WERI-Rb-1 (cell line): ENCODE data around the gene TTLL5.
A peak's percentile ranks its signal among the peaks of the same experiment; 100 is the strongest.

ENCODE experiments used
- DNase-seq: peaks from one replicate; pipeline ENCODE4 v3.0.0-alpha.2; 2020
- H3K27ac ChIP-seq: fragments of 250-450 bp; sonication (Bioruptor Pico); 2 replicates; pipeline ENCODE4 v1.5.1; 2020; ENCODE audit warnings: mild to moderate bottlenecking, moderate library complexity
- H3K27me3 ChIP-seq: fragments of 250-450 bp; sonication (Bioruptor Pico); 2 replicates; pipeline ENCODE4 v1.5.1; 2021; ENCODE audit warnings: mild to moderate bottlenecking, low read depth, moderate library complexity; ENCODE audit not compliant: insufficient read depth, severe bottlenecking
- H3K36me3 ChIP-seq: fragments of 250-450 bp; sonication (Bioruptor Pico); 2 replicates; pipeline ENCODE4 v1.5.1; 2020; ENCODE audit warnings: mild to moderate bottlenecking, moderate library complexity
- H3K4me3 ChIP-seq: 2 replicates; pipeline ENCODE4 v1.5.1; 2011; ENCODE audit warnings: low read depth, mild to moderate bottlenecking, control low read depth, low read length
- H3K9me3 ChIP-seq: fragments of 250-450 bp; sonication (Bioruptor Pico); 2 replicates; pipeline ENCODE4 v1.5.1; 2021; ENCODE audit warnings: mild to moderate bottlenecking, moderate library complexity; ENCODE audit not compliant: severe bottlenecking
- TF ChIP-seq, protein P1 (sequence below): IDR thresholded peaks from 2 replicates; pipeline ENCODE4 v1.5.1; 2011; ENCODE audit warnings: low read depth, mild to moderate bottlenecking, control low read depth, inconsistent platforms, low read length

Gene TTLL5

DNA sequence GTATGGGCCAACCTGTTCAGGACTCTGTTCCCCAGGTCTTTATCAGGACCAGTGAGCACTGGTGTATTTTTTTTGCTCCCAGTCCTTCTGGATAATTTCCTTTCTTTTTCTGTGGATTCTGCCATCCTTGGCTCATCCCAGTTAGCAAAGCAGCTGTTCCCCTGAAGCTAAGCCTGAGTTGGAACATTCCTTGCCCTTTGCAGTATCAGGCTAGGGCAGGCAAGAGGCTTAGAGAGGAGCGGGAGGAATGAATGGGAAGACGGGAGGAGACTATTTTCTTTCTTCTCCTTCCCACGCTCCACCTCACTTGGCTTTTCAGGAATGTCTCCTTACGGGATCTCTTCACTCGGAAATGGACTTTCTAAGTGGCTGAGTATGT, 29.6 kb upstream of the TTLL5 start:
- DNase-seq: peak; percentile 20
- H3K36me3 ChIP-seq: no peaks in the 10 kb centered on the region
- no peak overlapping the region for H3K4me3 ChIP-seq
- no peaks in the 10 kb centered on the region for H3K9me3 ChIP-seq
- H3K27ac ChIP-seq: no peak overlapping the region
- TF ChIP-seq, protein P1, sequence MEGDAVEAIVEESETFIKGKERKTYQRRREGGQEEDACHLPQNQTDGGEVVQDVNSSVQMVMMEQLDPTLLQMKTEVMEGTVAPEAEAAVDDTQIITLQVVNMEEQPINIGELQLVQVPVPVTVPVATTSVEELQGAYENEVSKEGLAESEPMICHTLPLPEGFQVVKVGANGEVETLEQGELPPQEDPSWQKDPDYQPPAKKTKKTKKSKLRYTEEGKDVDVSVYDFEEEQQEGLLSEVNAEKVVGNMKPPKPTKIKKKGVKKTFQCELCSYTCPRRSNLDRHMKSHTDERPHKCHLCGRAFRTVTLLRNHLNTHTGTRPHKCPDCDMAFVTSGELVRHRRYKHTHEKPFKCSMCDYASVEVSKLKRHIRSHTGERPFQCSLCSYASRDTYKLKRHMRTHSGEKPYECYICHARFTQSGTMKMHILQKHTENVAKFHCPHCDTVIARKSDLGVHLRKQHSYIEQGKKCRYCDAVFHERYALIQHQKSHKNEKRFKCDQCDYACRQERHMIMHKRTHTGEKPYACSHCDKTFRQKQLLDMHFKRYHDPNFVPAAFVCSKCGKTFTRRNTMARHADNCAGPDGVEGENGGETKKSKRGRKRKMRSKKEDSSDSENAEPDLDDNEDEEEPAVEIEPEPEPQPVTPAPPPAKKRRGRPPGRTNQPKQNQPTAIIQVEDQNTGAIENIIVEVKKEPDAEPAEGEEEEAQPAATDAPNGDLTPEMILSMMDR: no peak
- H3K27me3 ChIP-seq: no peaks in the 10 kb centered on the region

DNA sequence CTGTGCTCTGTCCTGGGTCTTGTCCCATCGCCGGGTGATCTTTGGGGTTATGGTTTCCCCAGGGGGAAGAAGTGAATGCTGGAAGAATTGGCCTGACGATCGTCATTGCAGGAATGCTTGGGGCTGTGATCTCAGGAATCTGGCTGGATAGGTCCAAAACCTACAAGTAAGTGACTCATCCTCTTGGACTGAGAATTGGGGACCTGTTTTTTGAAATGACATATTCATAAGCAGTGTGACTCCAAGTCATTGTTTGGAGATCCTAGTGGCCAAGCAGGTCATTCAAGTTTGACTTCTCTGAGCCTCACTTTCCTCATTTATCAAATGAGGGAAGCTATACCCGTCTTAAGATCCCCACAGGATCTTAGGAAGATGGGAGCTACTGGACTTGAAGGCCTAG, 26.2 kb upstream of the TTLL5 start:
- H3K9me3 ChIP-seq: no peaks in the 10 kb centered on the region
- TF ChIP-seq, protein P1: no peak
- no peak for DNase-seq
- H3K4me3 ChIP-seq: no peak overlapping the region
- no peak overlapping the region for H3K27ac ChIP-seq
- no peaks in the 10 kb centered on the region for H3K36me3 ChIP-seq
- H3K27me3 ChIP-seq: no peaks in the 10 kb centered on the region

DNA sequence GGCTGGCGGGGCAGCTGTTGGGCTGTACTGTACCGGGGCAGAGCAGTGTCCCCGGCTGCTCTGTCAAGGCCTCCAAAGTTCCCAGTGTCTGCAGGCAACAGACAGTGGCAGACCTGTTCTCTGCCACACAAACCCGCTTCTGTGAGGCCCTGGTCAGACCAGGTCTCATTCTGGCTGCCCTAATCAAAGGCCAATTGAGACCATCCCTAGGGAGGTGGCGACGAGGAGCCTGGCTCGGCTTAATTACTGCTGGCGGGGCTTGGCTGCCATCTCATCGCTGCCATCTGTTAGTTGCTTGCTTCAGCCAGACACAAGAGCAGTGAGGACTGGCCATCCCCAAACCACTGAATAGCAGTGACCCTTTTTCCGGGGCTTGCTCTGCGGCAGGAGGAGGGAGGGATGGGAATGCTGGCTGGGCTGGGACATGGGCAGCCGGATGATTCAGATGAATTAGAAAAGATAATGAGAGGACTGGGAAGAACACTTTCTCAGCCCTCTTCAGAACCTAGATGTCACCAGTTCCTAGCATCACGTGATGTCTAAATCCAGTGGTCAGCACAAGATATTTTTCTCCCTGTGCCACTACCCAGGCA, 24.9 kb upstream of the TTLL5 start:
- no peaks in the 10 kb centered on the region for H3K27me3 ChIP-seq
- DNase-seq: peak; percentile 37
- H3K36me3 ChIP-seq: no peaks in the 10 kb centered on the region
- TF ChIP-seq, protein P1: no peak
- no peaks in the 10 kb centered on the region for H3K9me3 ChIP-seq
- H3K27ac ChIP-seq: no peak overlapping the region
- H3K4me3 ChIP-seq: no peak overlapping the region

DNA sequence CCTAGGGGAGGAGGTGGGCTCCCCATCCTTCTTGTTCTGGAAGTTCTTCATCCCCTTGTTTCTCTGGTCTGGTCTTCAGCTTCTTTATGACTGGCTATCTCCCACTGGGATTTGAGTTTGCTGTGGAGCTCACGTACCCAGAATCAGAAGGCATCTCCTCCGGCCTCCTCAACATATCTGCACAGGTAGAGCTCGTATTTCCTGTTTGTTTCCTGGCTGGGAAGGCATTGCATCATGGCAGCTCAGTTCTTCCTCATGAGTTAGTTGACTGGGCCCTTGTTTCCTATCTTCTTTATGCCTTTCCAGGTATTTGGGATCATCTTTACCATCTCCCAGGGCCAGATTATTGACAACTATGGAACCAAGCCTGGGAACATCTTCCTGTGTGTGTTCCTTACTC, 20.2 kb upstream of the TTLL5 start:
- Histone ChIP-seq H3K9me3 (no peaks in the 10 kb centered on the region), H3K4me3 (no peak overlapping the region), H3K36me3 (no peaks in the 10 kb centered on the region), H3K27me3 (no peaks in the 10 kb centered on the region), H3K27ac (no peak overlapping the region)
- TF ChIP-seq, protein P1: no peak
- DNase-seq: no peak

DNA sequence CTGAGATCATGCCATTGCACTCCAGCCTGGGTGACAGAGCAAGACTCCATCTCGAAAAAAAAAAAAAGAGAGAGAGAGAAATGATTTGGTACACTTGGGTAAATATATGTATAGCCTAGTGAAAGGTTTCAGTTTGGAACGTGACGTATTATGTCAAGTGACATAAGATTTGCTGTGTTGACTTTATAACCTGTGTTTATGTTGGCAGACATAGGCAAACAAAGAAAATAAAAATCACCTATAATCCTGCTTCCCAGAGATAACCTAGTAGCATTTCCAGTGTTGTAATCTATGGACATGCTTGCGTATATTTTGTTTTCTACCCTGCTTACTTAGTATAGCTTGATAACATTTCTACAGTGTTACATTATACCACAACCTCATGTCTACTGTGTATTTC, 17.1 kb upstream of the TTLL5 start:
- H3K4me3 ChIP-seq: no peak overlapping the region
- peaks cover under 1% of the 10 kb centered on the region; the same call in 1 of the 2 replicates for H3K36me3 ChIP-seq
- no peak overlapping the region for H3K27ac ChIP-seq
- TF ChIP-seq, protein P1: no peak
- no peak for DNase-seq
- H3K27me3 ChIP-seq: no peaks in the 10 kb centered on the region
- H3K9me3 ChIP-seq: no peaks in the 10 kb centered on the region

DNA sequence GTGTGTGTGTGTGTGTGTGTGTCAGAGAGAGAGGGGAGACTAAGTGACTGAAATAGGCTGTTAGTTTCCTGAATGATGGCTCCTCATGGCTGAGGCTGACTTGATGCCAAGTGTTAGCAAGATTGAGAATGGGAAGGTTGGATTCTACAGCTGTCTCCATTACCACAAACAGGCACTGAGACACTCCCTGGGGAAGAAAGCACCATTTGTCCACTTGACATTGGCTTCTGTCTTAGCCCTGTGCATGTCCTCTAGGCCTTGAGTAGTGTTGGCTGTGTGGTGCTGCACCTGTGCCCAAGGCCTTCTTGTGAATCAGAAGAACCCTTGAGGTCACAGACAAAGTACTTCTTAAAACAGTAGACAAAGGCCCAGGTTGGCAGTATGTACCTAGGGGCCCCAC, 16.0 kb upstream of the TTLL5 start:
- no peak overlapping the region for H3K27ac ChIP-seq

More for the DNA sequence above, 16.0 kb upstream of the TTLL5 start:
- H3K36me3 ChIP-seq: peaks cover 11% of the 10 kb centered on the region
- H3K4me3 ChIP-seq: no peak overlapping the region
- TF ChIP-seq, protein P1: no peak
- no peak for DNase-seq
- H3K9me3 ChIP-seq: no peaks in the 10 kb centered on the region
- H3K27me3 ChIP-seq: no peaks in the 10 kb centered on the region
